MCF 10A (cell line): Measurements from ENCODE around the gene YBEY. TPM values are rescaled to one million over a fixed set of nuclear protein-coding genes. Genes with fewer than 3 reads are reported as not detected.
A peak's percentile ranks its signal among the peaks of the same experiment; 100 is the strongest.

Experiments used
- BruUV-seq: library from RNA; stranded (reverse); fragments of 400-500 nt; replicated peaks from 2 replicates; lab custom pipeline; 2021; lab: Mats Ljungman, UMichigan
- CTCF ChIA-PET: fragments of 300-600 bp; sonication (Branson Sonifier 250); formaldehyde crosslinking; extraction: SDS; loops from one replicate; lab custom pipeline; 2021; ENCODE audit warnings: antibody characterized with exemption, inconsistent platforms; lab: Yijun Ruan, JAX
- POLR2A ChIA-PET: fragments of 300-600, 350-650 bp; sonication (Branson Sonifier 250); formaldehyde crosslinking; extraction: SDS; loops from one replicate; lab custom pipeline; 2020; ENCODE audit warnings: antibody characterized with exemption, inconsistent platforms; lab: Yijun Ruan, JAX
- DNase-seq: peaks from one replicate; pipeline ENCODE4 v3.0.0-alpha.2; 2018; ENCODE audit not compliant: unreplicated experiment
- H3K27ac Mint-ChIP-seq: one replicate; pipeline ENCODE4 v1.8.0; 2022; ENCODE audit warnings: mild to moderate bottlenecking, low read depth, mixed read lengths; ENCODE audit not compliant: unreplicated experiment
- H3K27me3 Mint-ChIP-seq: one replicate; pipeline ENCODE4 v1.8.0; 2022; ENCODE audit warnings: mixed read lengths; ENCODE audit not compliant: insufficient read depth, unreplicated experiment
- H3K36me3 Mint-ChIP-seq: one replicate; pipeline ENCODE4 v1.8.0; 2022; ENCODE audit warnings: mild to moderate bottlenecking, moderate library complexity, mixed read lengths; ENCODE audit not compliant: insufficient read depth, unreplicated experiment
- H3K4me1 Mint-ChIP-seq: one replicate; pipeline ENCODE4 v1.8.0; 2022; ENCODE audit warnings: mixed read lengths; ENCODE audit not compliant: insufficient read depth, unreplicated experiment
- H3K4me3 Mint-ChIP-seq: one replicate; pipeline ENCODE4 v1.8.0; 2022; ENCODE audit warnings: mild to moderate bottlenecking, moderate library complexity, mixed read lengths; ENCODE audit not compliant: unreplicated experiment
- H3K9me3 Mint-ChIP-seq: one replicate; pipeline ENCODE4 v1.8.0; 2022; ENCODE audit warnings: mixed read lengths; ENCODE audit not compliant: unreplicated experiment
- intact Hi-C: fragments of 100-400 bp; cut with micrococcal nuclease; formaldehyde crosslinking; loops from 2 replicates; pipeline ENCODE4 v1.14.1; 2022
- total RNA-seq: library from RNA; stranded (reverse); gene quantifications from 2 replicates; pipeline ENCODE4 v1.2.3, GENCODE V29; 2022
- TF ChIP-seq, protein P1 (sequence below): fragments of 200-600 bp; IDR thresholded peaks from one replicate; pipeline ENCODE4 v1.8.0; 2022; ENCODE audit warnings: antibody characterized with exemption, mild to moderate bottlenecking; ENCODE audit not compliant: unreplicated experiment

YBEY gene
- total RNA-seq, 1 experiment from 2014 or later, result 26.7 TPM

GRCh38 chr21:46269466-46269865 is 16.7 kb upstream of the YBEY start:
- H3K27me3 Mint-ChIP-seq, result no peaks in the 10 kb centered on the region
- intact Hi-C loops, result no loop called here
- no peaks in the 10 kb centered on the region for H3K9me3 Mint-ChIP-seq
- H3K4me1 Mint-ChIP-seq, result no peaks in the 10 kb centered on the region
- no TSS peak for BruUV-seq
- TF ChIP-seq, protein P1, sequence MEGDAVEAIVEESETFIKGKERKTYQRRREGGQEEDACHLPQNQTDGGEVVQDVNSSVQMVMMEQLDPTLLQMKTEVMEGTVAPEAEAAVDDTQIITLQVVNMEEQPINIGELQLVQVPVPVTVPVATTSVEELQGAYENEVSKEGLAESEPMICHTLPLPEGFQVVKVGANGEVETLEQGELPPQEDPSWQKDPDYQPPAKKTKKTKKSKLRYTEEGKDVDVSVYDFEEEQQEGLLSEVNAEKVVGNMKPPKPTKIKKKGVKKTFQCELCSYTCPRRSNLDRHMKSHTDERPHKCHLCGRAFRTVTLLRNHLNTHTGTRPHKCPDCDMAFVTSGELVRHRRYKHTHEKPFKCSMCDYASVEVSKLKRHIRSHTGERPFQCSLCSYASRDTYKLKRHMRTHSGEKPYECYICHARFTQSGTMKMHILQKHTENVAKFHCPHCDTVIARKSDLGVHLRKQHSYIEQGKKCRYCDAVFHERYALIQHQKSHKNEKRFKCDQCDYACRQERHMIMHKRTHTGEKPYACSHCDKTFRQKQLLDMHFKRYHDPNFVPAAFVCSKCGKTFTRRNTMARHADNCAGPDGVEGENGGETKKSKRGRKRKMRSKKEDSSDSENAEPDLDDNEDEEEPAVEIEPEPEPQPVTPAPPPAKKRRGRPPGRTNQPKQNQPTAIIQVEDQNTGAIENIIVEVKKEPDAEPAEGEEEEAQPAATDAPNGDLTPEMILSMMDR, result no peak
- no peak overlapping the region for H3K4me3 Mint-ChIP-seq
- ChIA-PET CTCF (no interaction called here), POLR2A (interaction anchor here (0.7 to 1.0 kb wide), 3 partner anchors 12 to 39 kb away, joined by 3 read pairs; no protein-coding TSS in a partner anchor)
- no peak overlapping the region for H3K27ac Mint-ChIP-seq
- H3K36me3 Mint-ChIP-seq, result peaks cover 97% of the 10 kb centered on the region
- no peak for DNase-seq

- BruUV-seq, result no TSS peak
- Mint-ChIP-seq H3K36me3 (peaks cover 97% of the 10 kb centered on the region), H3K4me3 (no peak overlapping the region), H3K4me1 (no peaks in the 10 kb centered on the region), H3K27ac (peak overlapping the region; percentile 18), H3K9me3 (no peaks in the 10 kb centered on the region), H3K27me3 (no peaks in the 10 kb centered on the region)
- ChIA-PET CTCF (interaction anchor here (0.5 kb wide), 1 partner anchor 1980 kb away, joined by 4 read pairs; no protein-coding TSS in a partner anchor), POLR2A (no interaction called here)
- no peak for DNase-seq
- TF ChIP-seq, protein P1, result no peak
- intact Hi-C loops, result no loop called here
Measured at GRCh38 chr21:46273341-46273740, 12.8 kb upstream of the YBEY start.

DNA sequence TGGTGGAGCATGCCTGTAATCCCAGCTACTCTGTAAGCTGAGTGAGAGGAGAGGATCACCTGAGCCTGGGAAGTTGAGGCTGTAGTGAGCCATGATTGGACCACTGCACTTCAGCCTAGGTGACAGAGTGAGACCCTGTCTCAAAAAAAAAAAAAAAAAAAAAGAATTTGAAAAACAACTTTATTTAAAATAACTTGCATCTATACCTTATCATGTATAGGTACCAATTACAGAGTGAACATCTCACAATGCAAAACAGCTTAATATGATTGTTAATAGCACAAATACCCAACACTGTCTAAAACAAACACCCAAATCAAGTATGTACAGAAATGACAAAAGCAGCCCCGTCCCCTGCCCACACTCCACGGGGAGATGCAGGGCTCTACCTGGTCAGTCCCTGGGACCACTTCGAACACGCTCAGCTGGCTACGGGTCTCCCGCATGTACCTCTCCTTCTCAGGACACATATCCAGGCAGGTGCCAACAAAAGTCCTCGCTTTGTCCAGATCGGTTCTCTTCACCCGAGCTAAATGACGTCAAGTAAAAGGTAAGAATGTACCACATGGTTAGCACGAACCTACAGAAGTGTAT is 11.2 kb upstream of the YBEY start:
- Mint-ChIP-seq H3K4me1 (no peaks in the 10 kb centered on the region), H3K27ac (no peak overlapping the region), H3K9me3 (no peaks in the 10 kb centered on the region), H3K4me3 (no peak overlapping the region), H3K27me3 (no peaks in the 10 kb centered on the region), H3K36me3 (peaks cover 97% of the 10 kb centered on the region)
- intact Hi-C loops, result no loop called here
- CTCF ChIA-PET, result interaction anchor here (0.6 kb wide), 2 partner anchors 233 to 1327 kb away, joined by 3 read pairs; no protein-coding TSS in a partner anchor
- no TSS peak for BruUV-seq
- POLR2A ChIA-PET, result interaction anchor here (0.7 to 1.7 kb wide), 4 partner anchors 10 to 186 kb away, joined by 3 to 9 read pairs (median 3); partner anchors contain the start of gene MCM3AP
- no peak for DNase-seq
- TF ChIP-seq, protein P1, result no peak

- TF ChIP-seq, protein P1, result no peak
- no peak for DNase-seq
- Mint-ChIP-seq H3K4me1 (peaks cover 10% of the 10 kb centered on the region), H3K27ac (peak overlapping the region; percentile 74), H3K36me3 (peaks cover 83% of the 10 kb centered on the region), H3K27me3 (no peaks in the 10 kb centered on the region), H3K4me3 (peak overlapping the region; percentile 82), H3K9me3 (no peaks in the 10 kb centered on the region)
- intact Hi-C loops, result no loop called here
- BruUV-seq, result no TSS peak
- ChIA-PET CTCF (interaction anchor here (1.1 to 1.6 kb wide), 3 partner anchors 41 to 141 kb away, joined by 3 to 11 read pairs (median 5); no protein-coding TSS in a partner anchor), POLR2A (interaction anchor here (0.9 to 3.5 kb wide), 11 partner anchors 9 to 141 kb away, joined by 3 to 20 read pairs (median 7); partner anchors contain the start of gene C21orf58)
Measured at GRCh38 chr21:46284077-46284644, 2.0 kb upstream of the YBEY start.
